GM12878 (cell line): ENCODE results near the gene MCM3. TPM values are rescaled to one million over a fixed set of nuclear protein-coding genes. Genes with fewer than 3 reads are reported as not detected.

Experiments
- ATAC-seq: fragments of 200-7000 bp; cut with Tn5 transposase; 3 replicates; pipeline ENCODE4 v1.9.1; 2020; ENCODE audit warnings: mild to moderate bottlenecking, moderate library complexity
- BruUV-seq: library from RNA; stranded (reverse); fragments of 400-500 nt; replicated peaks from 2 replicates; lab custom pipeline; 2021; lab: Mats Ljungman, UMichigan
- CTCF ChIA-PET: fragments of 300-600 bp; sonication (Branson Sonifier 250); formaldehyde crosslinking; extraction: SDS; loops from one replicate; lab custom pipeline; 2021; ENCODE audit warnings: inconsistent platforms; lab: Yijun Ruan, JAX
- POLR2A ChIA-PET: fragments of 350-600 bp; formaldehyde crosslinking; extraction: SDS; loops from one replicate; lab custom pipeline; 2021; ENCODE audit warnings: inconsistent platforms; lab: Charles Lee
- RAD21 ChIA-PET: fragments of 300-600 bp; sonication (Branson Sonifier 250); formaldehyde crosslinking; loops from one replicate; lab custom pipeline; 2023; ENCODE audit warnings: antibody characterized with exemption; ENCODE audit not compliant: unreplicated experiment; lab: Charles Lee
- SMC1A ChIA-PET: fragments of 300-600 bp; sonication (Branson Sonifier 250); formaldehyde crosslinking; loops from one replicate; lab custom pipeline; 2023; ENCODE audit not compliant: unreplicated experiment, uncharacterized antibody; lab: Charles Lee
- DNase-seq: peaks from one replicate; pipeline ENCODE4 v3.0.0-alpha.2; 2011; ENCODE audit warnings: low read depth, low spot score
- FAIRE-seq: peaks from 3 replicates; lab custom pipeline; 2011; peaks lifted over from hg19 to GRCh38; lab: Jason Lieb, UNC
- H2AFZ ChIP-seq: 2 replicates; pipeline ENCODE4 v1.6.0; 2011; ENCODE audit warnings: low read depth, low read length, control low read depth; ENCODE audit not compliant: control insufficient read depth
- H3K27ac ChIP-seq: 2 replicates; pipeline ENCODE4 v1.5.1; 2011; ENCODE audit warnings: control low read depth; ENCODE audit not compliant: control insufficient read depth, insufficient read depth
- H3K27me3 ChIP-seq, 2 experiments: replicated peaks in 1 of 2; 2 replicates each; pipeline versions ENCODE4 v1.6.0 to v1.6.1; 2011; ENCODE audit warnings: low read length in 1 of 2; ENCODE audit not compliant: control insufficient read depth in 2 of 2, insufficient read depth in 2 of 2
- H3K36me3 ChIP-seq, 2 experiments: 2 replicates each; pipeline ENCODE4 v1.5.1; 2011; ENCODE audit warnings: low read length in 1 of 2; ENCODE audit not compliant: control insufficient read depth in 2 of 2, insufficient read depth in 2 of 2
- H3K4me1 ChIP-seq: 2 replicates; pipeline ENCODE4 v1.6.1; 2011; ENCODE audit warnings: mild to moderate bottlenecking, low read length, moderate library complexity, mixed read lengths; ENCODE audit not compliant: control insufficient read depth, insufficient read depth
- H3K4me2 ChIP-seq: 2 replicates; pipeline ENCODE4 v1.6.0; 2011; ENCODE audit warnings: control low read depth; ENCODE audit not compliant: control insufficient read depth, insufficient read depth
- H3K4me3 ChIP-seq: fragments of 200-600 bp; sonication (generic); 2 replicates; pipeline ENCODE4 v1.5.1; 2016
- H3K79me2 ChIP-seq: 2 replicates; pipeline ENCODE4 v1.6.0; 2011; ENCODE audit warnings: low read length; ENCODE audit not compliant: control insufficient read depth, insufficient read depth
- H3K9ac ChIP-seq: 2 replicates; pipeline ENCODE4 v1.8.0; 2011; ENCODE audit warnings: low read length, control low read depth, mixed read lengths; ENCODE audit not compliant: control insufficient read depth, insufficient read depth
- H3K9me3 ChIP-seq: replicated peaks from 3 replicates; pipeline ENCODE4 v1.5.1; 2011; ENCODE audit warnings: mild to moderate bottlenecking, low read length; ENCODE audit not compliant: control insufficient read depth, insufficient read depth
- H4K20me1 ChIP-seq: 2 replicates; pipeline ENCODE4 v1.6.0; 2011; ENCODE audit not compliant: control insufficient read depth, insufficient read depth
- BRCA1 ChIP-seq: IDR thresholded peaks from 2 replicates; pipeline ENCODE4 v1.6.1; 2011; ENCODE audit warnings: low read depth, low read length, improper control_type of control experiment
- CHD4 ChIP-seq: fragments of 200-600 bp; sonication (generic); IDR thresholded peaks from 2 replicates; pipeline ENCODE4 v1.6.1; 2016; ENCODE audit warnings: mild to moderate bottlenecking
- EED ChIP-seq: sonication (generic); IDR thresholded peaks from 2 replicates; pipeline ENCODE4 v1.6.1; 2016; ENCODE audit warnings: antibody characterized with exemption, low read depth
- ETV6 ChIP-seq, 2 experiments: fragments of 450-650 bp in 1 of 2; IDR thresholded peaks in 1 of 2; conservative IDR thresholded peaks in 1 of 2; 2 replicates each; pipeline ENCODE4 v1.6.1; 2014; ENCODE audit warnings: antibody characterized with exemption in 1 of 2, borderline replicate concordance in 1 of 2, low read depth in 1 of 2, mild to moderate bottlenecking in 1 of 2, moderate library complexity in 1 of 2
- GATAD2B ChIP-seq: fragments of 450-650 bp; conservative IDR thresholded peaks from 2 replicates; pipeline ENCODE4 v1.6.1; 2017; ENCODE audit warnings: low read depth, mild to moderate bottlenecking, moderate library complexity
- MEF2A ChIP-seq: IDR thresholded peaks from 2 replicates; pipeline ENCODE4 v1.6.1; 2011; ENCODE audit warnings: low read depth, mild to moderate bottlenecking, low read length, moderate library complexity; ENCODE audit not compliant: insufficient read depth
- MXI1 ChIP-seq: fragments of 150-350 bp; IDR thresholded peaks from 2 replicates; pipeline ENCODE4 v1.6.1; 2011; ENCODE audit warnings: low read depth, mild to moderate bottlenecking, inconsistent platforms, low read length, improper control_type of control experiment
- MYC ChIP-seq: IDR thresholded peaks from 2 replicates; pipeline ENCODE4 v1.6.1; 2011; ENCODE audit warnings: mild to moderate bottlenecking, low read length, moderate library complexity, inconsistent platforms; ENCODE audit not compliant: insufficient read depth, insufficient replicate concordance, insufficient read length, severe bottlenecking
- PAX8 ChIP-seq: fragments of 450-650 bp; IDR thresholded peaks from 2 replicates; pipeline ENCODE4 v1.6.1; 2017; ENCODE audit warnings: mild to moderate bottlenecking, moderate library complexity
- RFX5 ChIP-seq: IDR thresholded peaks from 2 replicates; pipeline ENCODE4 v1.6.1; 2011; ENCODE audit warnings: low read depth, low read length, improper control_type of control experiment
- SMC3 ChIP-seq: IDR thresholded peaks from 2 replicates; pipeline ENCODE4 v1.6.1; 2011; ENCODE audit warnings: low read length, improper control_type of control experiment, borderline replicate concordance
- TAF1 ChIP-seq: IDR thresholded peaks from 2 replicates; pipeline ENCODE4 v1.6.1; 2011; ENCODE audit warnings: mild to moderate bottlenecking, low read depth, low read length, borderline replicate concordance
- ZBED1 ChIP-seq: IDR thresholded peaks from 2 replicates; pipeline ENCODE4 v1.6.1; 2016; ENCODE audit warnings: borderline replicate concordance
- WGBS: methylation state at CpG from one replicate; pipeline ENCODE4 v1.1.6; 2016; ENCODE audit warnings: low lambda C conversion rate; ENCODE audit not compliant: insufficient replicate concordance, insufficient coverage; ENCODE audit errors: missing lambda C conversion rate; 5-methylcytosine and 5-hydroxymethylcytosine counted together
- in situ Hi-C: fragments of 300-500 bp; cut with MboI; formaldehyde crosslinking; loops from 9 replicates; pipeline ENCODE4 v1.14.3; 2018; ENCODE audit warnings: mixed read lengths
- intact Hi-C: fragments of 100-400 bp; cut with micrococcal nuclease; formaldehyde crosslinking; loops from one replicate; pipeline ENCODE4 v1.14.2; 2022; ENCODE audit not compliant: unreplicated experiment
- polyA plus RNA-seq, 11 experiments: library from polyadenylated mRNA; depleted of rRNA in 4 of 11; unstranded in 6 of 11; stranded (reverse) in 5 of 11; fragments of >200 nt; fragmentation: Nextera tagmentation in 4 of 11; fragmentation: Illumina TruSeq in 1 of 11; extraction: Ambion mirVana in 4 of 11; extraction: Trizol in 1 of 11; gene quantifications; 1 replicate in 1 of 11; 2 replicates in 10 of 11; pipeline versions ENCODE4 v1.2.1 to v1.2.3, GENCODE V29; 2011 to 2016; ENCODE audit warnings: inconsistent platforms in 2 of 11, missing spikeins in 2 of 11, low read depth in 1 of 11
- total RNA-seq, 4 experiments: library from RNA; depleted of rRNA in 3 of 4; stranded (reverse); fragments of >200 nt in 3 of 4; fragmentation: Illumina TruSeq in 1 of 4; extraction: Trizol in 1 of 4; gene quantifications; 2 replicates each; pipeline versions ENCODE4 v1.2.1 to v1.2.3, GENCODE V29; 2013 to 2021
- TF ChIP-seq, protein P1 (sequence below): fragments of 450-650 bp; IDR thresholded peaks from 2 replicates; pipeline ENCODE4 v1.6.1; 2017; ENCODE audit warnings: low read depth, mild to moderate bottlenecking, moderate library complexity
- TF ChIP-seq, protein P2 (sequence below): fragments of 450-650 bp; IDR thresholded peaks from 2 replicates; pipeline ENCODE4 v1.6.1; 2017; ENCODE audit warnings: mild to moderate bottlenecking
- TF ChIP-seq, protein P3 (sequence below): fragments of 450-650 bp; formaldehyde crosslinking; IDR thresholded peaks from 2 replicates; pipeline ENCODE4 v1.5.0; 2022; ENCODE audit warnings: mild to moderate bottlenecking, missing genetic modification characterization

Gene MCM3
- total and polyA plus RNA-seq, 10 of the 15 experiments (the other 5 are each of a cell fraction or from before 2014, with no cell fraction given) = 74.1 to 265 (median 214) TPM

DNA sequence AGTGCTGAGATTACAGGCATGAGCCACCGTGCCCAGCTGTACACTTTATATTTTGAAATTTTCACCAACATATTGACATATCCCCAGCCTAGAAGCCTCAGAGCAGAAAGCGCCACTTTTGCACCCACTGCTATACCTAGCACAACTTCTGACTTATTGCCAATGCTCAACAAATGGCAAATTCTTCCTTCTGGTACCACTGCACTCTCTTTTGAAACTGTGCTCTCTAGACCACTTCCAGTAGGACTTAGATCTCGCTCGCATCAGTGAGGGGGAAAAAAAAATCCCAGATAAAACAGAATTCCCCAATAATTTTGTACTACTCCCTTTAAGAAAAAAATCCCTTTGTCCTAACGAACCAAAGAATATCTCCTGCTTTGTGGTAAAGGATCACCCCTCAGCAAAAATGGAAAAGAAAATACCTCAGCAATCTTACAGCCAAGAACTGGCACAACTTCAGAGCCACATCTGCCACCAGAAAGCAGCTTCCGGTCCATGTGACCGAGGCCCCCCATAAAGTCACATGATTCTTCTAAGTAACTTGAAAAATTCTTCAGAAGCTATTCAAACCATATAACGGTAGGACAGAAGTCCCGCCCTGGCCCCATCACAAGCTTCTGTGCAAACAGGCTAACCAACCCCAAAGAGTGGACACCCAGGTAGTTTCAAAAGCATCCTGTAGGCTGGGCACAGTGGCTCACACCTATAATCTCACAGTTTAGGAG, 21.8 kb downstream of the MCM3 start:
- 96% methylated on average over 9 of the region's 9 CpGs for WGBS
- H3K79me2 ChIP-seq = no peaks in the 10 kb centered on the region
- BruUV-seq = no TSS peak
- ChIA-PET POLR2A (interaction anchor here (0.6 kb wide), 2 partner anchors 21 to 26 kb away, joined by 3 read pairs; no protein-coding TSS in a partner anchor), CTCF (interaction anchor here (0.7 to 8.1 kb wide), 24 partner anchors 7 to 242 kb away, joined by 3 to 129 read pairs (median 7); partner anchors contain the start of gene MCM3), RAD21 (interaction anchor here (0.6 to 5.6 kb wide), 9 partner anchors 17 to 136 kb away, joined by 3 to 51 read pairs (median 4); no protein-coding TSS in a partner anchor), SMC1A (interaction anchor here (0.7 to 6.9 kb wide), 16 partner anchors 10 to 775 kb away, joined by 3 to 91 read pairs (median 5); no protein-coding TSS in a partner anchor)
- FAIRE-seq (no peak), DNase-seq (no peak), ATAC-seq (no peak)
- H3K9me3 ChIP-seq = no peaks in the 10 kb centered on the region
- peaks cover 16 to 50% of the 10 kb centered on the region in 2 experiments for H3K36me3 ChIP-seq
- intact Hi-C loops = loop anchor here (1.0 to 2.0 kb wide), 3 partner anchors 28 to 200 kb away; no protein-coding TSS in a partner anchor
- no peak overlapping the region for H3K9ac ChIP-seq
- no peak overlapping the region for H3K27ac ChIP-seq
- no peak overlapping the region for H3K4me2 ChIP-seq
- no peaks in the 10 kb centered on the region for H3K4me1 ChIP-seq
- no peak overlapping the region for H2AFZ ChIP-seq
- H3K27me3 ChIP-seq = no peaks in the 10 kb centered on the region
- in situ Hi-C loops = loop anchor here (5.0 kb wide), 1 partner anchor 100 kb away; no protein-coding TSS in a partner anchor
- H3K4me3 ChIP-seq = no peak overlapping the region
- H4K20me1 ChIP-seq = peaks cover 2% of the 10 kb centered on the region; the same call in 1 of the 2 replicates
- TF ChIP-seq CHD4 (no peak), MEF2A (no peak), RFX5 (no peak), BRCA1 (no peak), MYC (no peak), ETV6 (conservative IDR thresholded peaks at IDR 0.05 in 1 of 2, IDR thresholded peaks at IDR 0.05 in 1 of 2; ENCODE audit: borderline replicate concordance in 1 of 2, low read depth in 1 of 2) (no peak), EED (no peak), TAF1 (no peak), PAX8 (no peak), GATAD2B (no peak), SMC3 (no peak), ZBED1 (no peak), MXI1 (no peak)
- TF ChIP-seq, protein P1, sequence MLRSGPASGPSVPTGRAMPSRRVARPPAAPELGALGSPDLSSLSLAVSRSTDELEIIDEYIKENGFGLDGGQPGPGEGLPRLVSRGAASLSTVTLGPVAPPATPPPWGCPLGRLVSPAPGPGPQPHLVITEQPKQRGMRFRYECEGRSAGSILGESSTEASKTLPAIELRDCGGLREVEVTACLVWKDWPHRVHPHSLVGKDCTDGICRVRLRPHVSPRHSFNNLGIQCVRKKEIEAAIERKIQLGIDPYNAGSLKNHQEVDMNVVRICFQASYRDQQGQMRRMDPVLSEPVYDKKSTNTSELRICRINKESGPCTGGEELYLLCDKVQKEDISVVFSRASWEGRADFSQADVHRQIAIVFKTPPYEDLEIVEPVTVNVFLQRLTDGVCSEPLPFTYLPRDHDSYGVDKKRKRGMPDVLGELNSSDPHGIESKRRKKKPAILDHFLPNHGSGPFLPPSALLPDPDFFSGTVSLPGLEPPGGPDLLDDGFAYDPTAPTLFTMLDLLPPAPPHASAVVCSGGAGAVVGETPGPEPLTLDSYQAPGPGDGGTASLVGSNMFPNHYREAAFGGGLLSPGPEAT = no peak
- TF ChIP-seq, protein P2, sequence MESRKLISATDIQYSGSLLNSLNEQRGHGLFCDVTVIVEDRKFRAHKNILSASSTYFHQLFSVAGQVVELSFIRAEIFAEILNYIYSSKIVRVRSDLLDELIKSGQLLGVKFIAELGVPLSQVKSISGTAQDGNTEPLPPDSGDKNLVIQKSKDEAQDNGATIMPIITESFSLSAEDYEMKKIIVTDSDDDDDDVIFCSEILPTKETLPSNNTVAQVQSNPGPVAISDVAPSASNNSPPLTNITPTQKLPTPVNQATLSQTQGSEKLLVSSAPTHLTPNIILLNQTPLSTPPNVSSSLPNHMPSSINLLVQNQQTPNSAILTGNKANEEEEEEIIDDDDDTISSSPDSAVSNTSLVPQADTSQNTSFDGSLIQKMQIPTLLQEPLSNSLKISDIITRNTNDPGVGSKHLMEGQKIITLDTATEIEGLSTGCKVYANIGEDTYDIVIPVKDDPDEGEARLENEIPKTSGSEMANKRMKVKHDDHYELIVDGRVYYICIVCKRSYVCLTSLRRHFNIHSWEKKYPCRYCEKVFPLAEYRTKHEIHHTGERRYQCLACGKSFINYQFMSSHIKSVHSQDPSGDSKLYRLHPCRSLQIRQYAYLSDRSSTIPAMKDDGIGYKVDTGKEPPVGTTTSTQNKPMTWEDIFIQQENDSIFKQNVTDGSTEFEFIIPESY = no peak
- TF ChIP-seq, protein P3, sequence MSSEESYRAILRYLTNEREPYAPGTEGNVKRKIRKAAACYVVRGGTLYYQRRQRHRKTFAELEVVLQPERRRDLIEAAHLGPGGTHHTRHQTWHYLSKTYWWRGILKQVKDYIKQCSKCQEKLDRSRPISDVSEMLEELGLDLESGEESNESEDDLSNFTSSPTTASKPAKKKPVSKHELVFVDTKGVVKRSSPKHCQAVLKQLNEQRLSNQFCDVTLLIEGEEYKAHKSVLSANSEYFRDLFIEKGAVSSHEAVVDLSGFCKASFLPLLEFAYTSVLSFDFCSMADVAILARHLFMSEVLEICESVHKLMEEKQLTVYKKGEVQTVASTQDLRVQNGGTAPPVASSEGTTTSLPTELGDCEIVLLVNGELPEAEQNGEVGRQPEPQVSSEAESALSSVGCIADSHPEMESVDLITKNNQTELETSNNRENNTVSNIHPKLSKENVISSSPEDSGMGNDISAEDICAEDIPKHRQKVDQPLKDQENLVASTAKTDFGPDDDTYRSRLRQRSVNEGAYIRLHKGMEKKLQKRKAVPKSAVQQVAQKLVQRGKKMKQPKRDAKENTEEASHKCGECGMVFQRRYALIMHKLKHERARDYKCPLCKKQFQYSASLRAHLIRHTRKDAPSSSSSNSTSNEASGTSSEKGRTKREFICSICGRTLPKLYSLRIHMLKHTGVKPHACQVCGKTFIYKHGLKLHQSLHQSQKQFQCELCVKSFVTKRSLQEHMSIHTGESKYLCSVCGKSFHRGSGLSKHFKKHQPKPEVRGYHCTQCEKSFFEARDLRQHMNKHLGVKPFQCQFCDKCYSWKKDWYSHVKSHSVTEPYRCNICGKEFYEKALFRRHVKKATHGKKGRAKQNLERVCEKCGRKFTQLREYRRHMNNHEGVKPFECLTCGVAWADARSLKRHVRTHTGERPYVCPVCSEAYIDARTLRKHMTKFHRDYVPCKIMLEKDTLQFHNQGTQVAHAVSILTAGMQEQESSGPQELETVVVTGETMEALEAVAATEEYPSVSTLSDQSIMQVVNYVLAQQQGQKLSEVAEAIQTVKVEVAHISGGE (CRISPR knock-in tag) = no peak
